ENCODE measurements around the gene SOCS3. TPM values are rescaled to one million over a fixed set of nuclear protein-coding genes. Genes with fewer than 3 reads are reported as not detected.

Gene SOCS3
- total and polyA plus RNA-seq, 2 donors (not counting 1 experiment from before 2014, with no cell fraction given) = 52.6 to 185 TPM

- H4K20me1 ChIP-seq (ENCODE audit: control insufficient read depth, extremely low read depth, insufficient read depth, low read length) = no peaks in the 10 kb centered on the region
- H3K79me2 ChIP-seq (ENCODE audit: control insufficient read depth, insufficient read depth, low read length) = peaks cover 75% of the 10 kb centered on the region
- peak overlapping the region; percentile 97 for H3K27ac ChIP-seq (ENCODE audit: insufficient read depth, low read length)
- no peak overlapping the region for H2AFZ ChIP-seq (ENCODE audit: low read length)
- H3K9me3 ChIP-seq (ENCODE audit: control insufficient read depth, insufficient read depth, low read depth, low read length) = no peaks in the 10 kb centered on the region
- DNase-seq (ENCODE audit: low read depth in 2 of 2) = no peak
- H3K36me3 ChIP-seq (ENCODE audit: control insufficient read depth, insufficient read depth, low read length) = peaks cover 6% of the 10 kb centered on the region
- no peak for TF ChIP-seq EZH2 (IDR thresholded peaks at IDR 0.05; ENCODE audit: low read length, missing control alignments)
- TF ChIP-seq, protein P1, sequence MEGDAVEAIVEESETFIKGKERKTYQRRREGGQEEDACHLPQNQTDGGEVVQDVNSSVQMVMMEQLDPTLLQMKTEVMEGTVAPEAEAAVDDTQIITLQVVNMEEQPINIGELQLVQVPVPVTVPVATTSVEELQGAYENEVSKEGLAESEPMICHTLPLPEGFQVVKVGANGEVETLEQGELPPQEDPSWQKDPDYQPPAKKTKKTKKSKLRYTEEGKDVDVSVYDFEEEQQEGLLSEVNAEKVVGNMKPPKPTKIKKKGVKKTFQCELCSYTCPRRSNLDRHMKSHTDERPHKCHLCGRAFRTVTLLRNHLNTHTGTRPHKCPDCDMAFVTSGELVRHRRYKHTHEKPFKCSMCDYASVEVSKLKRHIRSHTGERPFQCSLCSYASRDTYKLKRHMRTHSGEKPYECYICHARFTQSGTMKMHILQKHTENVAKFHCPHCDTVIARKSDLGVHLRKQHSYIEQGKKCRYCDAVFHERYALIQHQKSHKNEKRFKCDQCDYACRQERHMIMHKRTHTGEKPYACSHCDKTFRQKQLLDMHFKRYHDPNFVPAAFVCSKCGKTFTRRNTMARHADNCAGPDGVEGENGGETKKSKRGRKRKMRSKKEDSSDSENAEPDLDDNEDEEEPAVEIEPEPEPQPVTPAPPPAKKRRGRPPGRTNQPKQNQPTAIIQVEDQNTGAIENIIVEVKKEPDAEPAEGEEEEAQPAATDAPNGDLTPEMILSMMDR (conservative IDR thresholded peaks at IDR 0.05 in 1 of 2, IDR thresholded peaks at IDR 0.05 in 1 of 2; ENCODE audit: low read depth in 1 of 2, low read length in 2 of 2) = no peak
- H3K4me3 ChIP-seq (replicated peaks in 1 of 4; ENCODE audit: control extremely low read depth in 1 of 4, insufficient read depth in 1 of 4, low read depth in 3 of 4, low read length in 4 of 4) = no peak overlapping the region
- H3K4me2 ChIP-seq (ENCODE audit: extremely low read depth, insufficient read depth, low read length) = no peak overlapping the region
- no peaks in the 10 kb centered on the region for H3K27me3 ChIP-seq (ENCODE audit: control insufficient read depth, insufficient read depth, low read length)
- peaks cover 38% of the 10 kb centered on the region for H3K4me1 ChIP-seq (ENCODE audit: control insufficient read depth, extremely low read depth, insufficient read depth, low read length)
- no peak overlapping the region for H3K9ac ChIP-seq (ENCODE audit: insufficient read depth, low read length)
These were observed 32.4 kb upstream of the SOCS3 start for GRCh38 chr17:78392295-78392694.

GRCh38 chr17:78391843-78392242 lies 32.0 kb upstream of the SOCS3 start:
- H3K27me3 ChIP-seq (ENCODE audit: control insufficient read depth, insufficient read depth, low read length) = no peaks in the 10 kb centered on the region
- no peak overlapping the region for H3K4me3 ChIP-seq (replicated peaks in 1 of 4; ENCODE audit: control extremely low read depth in 1 of 4, insufficient read depth in 1 of 4, low read depth in 3 of 4, low read length in 4 of 4)
- peaks cover 6% of the 10 kb centered on the region for H3K36me3 ChIP-seq (ENCODE audit: control insufficient read depth, insufficient read depth, low read length)
- no peaks in the 10 kb centered on the region for H3K9me3 ChIP-seq (ENCODE audit: control insufficient read depth, insufficient read depth, low read depth, low read length)
- peak overlapping the region; percentile 97 for H3K27ac ChIP-seq (ENCODE audit: insufficient read depth, low read length)
- DNase-seq (ENCODE audit: low read depth in 2 of 2) = peak; percentile 45 to 87
- no peak overlapping the region for H3K4me2 ChIP-seq (ENCODE audit: extremely low read depth, insufficient read depth, low read length)
- H3K79me2 ChIP-seq (ENCODE audit: control insufficient read depth, insufficient read depth, low read length) = peaks cover 76% of the 10 kb centered on the region
- H3K4me1 ChIP-seq (ENCODE audit: control insufficient read depth, extremely low read depth, insufficient read depth, low read length) = peaks cover 34% of the 10 kb centered on the region
- H4K20me1 ChIP-seq (ENCODE audit: control insufficient read depth, extremely low read depth, insufficient read depth, low read length) = no peaks in the 10 kb centered on the region
- H2AFZ ChIP-seq (ENCODE audit: low read length) = no peak overlapping the region
- H3K9ac ChIP-seq (ENCODE audit: insufficient read depth, low read length) = no peak overlapping the region
- TF ChIP-seq, protein P1 (conservative IDR thresholded peaks at IDR 0.05 in 1 of 2, IDR thresholded peaks at IDR 0.05 in 1 of 2; ENCODE audit: low read depth in 1 of 2, low read length in 2 of 2) = no peak
- TF ChIP-seq EZH2 (IDR thresholded peaks at IDR 0.05; ENCODE audit: low read length, missing control alignments) = no peak

DNA sequence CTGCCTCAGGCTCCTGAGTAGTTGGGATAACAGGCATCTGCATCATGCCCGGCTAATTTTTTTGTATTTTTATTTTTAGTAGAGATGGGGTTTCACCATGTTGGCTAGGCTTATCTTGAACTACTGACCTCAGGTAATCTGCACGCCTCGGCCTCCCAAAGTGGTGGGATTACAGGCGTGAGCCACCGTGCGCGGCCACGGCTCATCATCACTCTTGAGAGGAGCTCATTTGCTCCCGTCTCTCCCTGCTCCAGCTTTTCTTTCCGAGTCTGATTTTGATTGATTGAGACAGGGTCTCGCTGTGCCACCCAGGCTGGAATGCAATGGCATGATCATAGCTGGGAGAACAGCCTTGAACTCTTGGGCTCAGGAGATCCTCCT lies 31.2 kb upstream of the SOCS3 start:
- H2AFZ ChIP-seq (ENCODE audit: low read length) = no peak overlapping the region
- H3K36me3 ChIP-seq (ENCODE audit: control insufficient read depth, insufficient read depth, low read length) = peaks cover 3% of the 10 kb centered on the region
- peaks cover 77% of the 10 kb centered on the region for H3K79me2 ChIP-seq (ENCODE audit: control insufficient read depth, insufficient read depth, low read length)
- no peak overlapping the region for H3K4me2 ChIP-seq (ENCODE audit: extremely low read depth, insufficient read depth, low read length)
- H3K9me3 ChIP-seq (ENCODE audit: control insufficient read depth, insufficient read depth, low read depth, low read length) = no peaks in the 10 kb centered on the region
- peak overlapping the region; percentile 97 for H3K27ac ChIP-seq (ENCODE audit: insufficient read depth, low read length)
- H3K4me3 ChIP-seq (replicated peaks in 1 of 4; ENCODE audit: control extremely low read depth in 1 of 4, insufficient read depth in 1 of 4, low read depth in 3 of 4, low read length in 4 of 4) = no peak overlapping the region
- TF ChIP-seq EZH2 (IDR thresholded peaks at IDR 0.05; ENCODE audit: low read length, missing control alignments) = no peak
- TF ChIP-seq, protein P1 (conservative IDR thresholded peaks at IDR 0.05 in 1 of 2, IDR thresholded peaks at IDR 0.05 in 1 of 2; ENCODE audit: low read depth in 1 of 2, low read length in 2 of 2) = no peak
- peaks cover 35% of the 10 kb centered on the region for H3K4me1 ChIP-seq (ENCODE audit: control insufficient read depth, extremely low read depth, insufficient read depth, low read length)
- no peak for DNase-seq (ENCODE audit: low read depth in 2 of 2)
- no peaks in the 10 kb centered on the region for H3K27me3 ChIP-seq (ENCODE audit: control insufficient read depth, insufficient read depth, low read length)
- H3K9ac ChIP-seq (ENCODE audit: insufficient read depth, low read length) = no peak overlapping the region
- no peaks in the 10 kb centered on the region for H4K20me1 ChIP-seq (ENCODE audit: control insufficient read depth, extremely low read depth, insufficient read depth, low read length)

Data from fibroblast of lung (primary cell).